B cell (primary cell): ENCODE results near the gene SREBF1. TPM values are rescaled to one million over a fixed set of nuclear protein-coding genes. Genes with fewer than 3 reads are reported as not detected.
A peak's percentile ranks its signal among the peaks of the same experiment; 100 is the strongest.

Experiments used
- ATAC-seq: fragments of 200-7000 bp; cut with Tn5 transposase; one replicate; pipeline ENCODE4 v1.10.0; 2021; ENCODE audit warnings: low read depth, mild to moderate bottlenecking, moderate number of reproducible peaks, moderate library complexity
- CTCF ChIA-PET: fragments of 350-600 bp; sonication (Branson Sonifier 250); formaldehyde crosslinking; loops from one replicate; lab custom pipeline; 2021; ENCODE audit warnings: antibody characterized with exemption, inconsistent platforms; lab: Charles Lee
- POLR2A ChIA-PET: fragments of 350-600 bp; sonication (Branson Sonifier 250); formaldehyde crosslinking; loops from one replicate; lab custom pipeline; 2021; ENCODE audit warnings: antibody characterized with exemption; lab: Charles Lee
- DNase-seq: peaks from one replicate; pipeline ENCODE4 v3.0.0; 2013
- H2AFZ ChIP-seq: 2 replicates; pipeline ENCODE4 v1.6.1; 2012; ENCODE audit warnings: mild to moderate bottlenecking, low read depth, low read length; ENCODE audit not compliant: insufficient read depth, poor library complexity, severe bottlenecking
- H3K27ac ChIP-seq, 2 donors: 1 replicate in 1 of 2; 2 replicates in 1 of 2; pipeline ENCODE4 v1.5.1; 2012 to 2013; ENCODE audit warnings: low read length in 2 of 2, mild to moderate bottlenecking in 2 of 2, moderate library complexity in 1 of 2
- H3K27me3 ChIP-seq, 4 experiments: fragments of 200-600 bp in 1 of 4; sonication (generic) in 1 of 4; replicated peaks in 1 of 4; 1 replicate in 2 of 4; 2 replicates in 2 of 4; pipeline versions ENCODE4 v1.6.1 to v1.7.0; 2013 to 2016; ENCODE audit warnings: low read length in 3 of 4, mild to moderate bottlenecking in 2 of 4, mixed read lengths in 1 of 4, moderate library complexity in 1 of 4; ENCODE audit not compliant: insufficient read depth in 4 of 4, control insufficient read depth in 3 of 4; ENCODE audit errors: control extremely low read depth in 1 of 4
- H3K36me3 ChIP-seq, 2 experiments: replicated peaks in 1 of 2; 1 replicate in 1 of 2; 2 replicates in 1 of 2; pipeline versions ENCODE4 v1.6.1 to v1.7.1; 2013; ENCODE audit warnings: low read length in 1 of 2; ENCODE audit not compliant: insufficient read depth in 2 of 2, control insufficient read depth in 1 of 2; ENCODE audit errors: control extremely low read depth in 1 of 2, extremely low read depth in 1 of 2
- H3K4me1 ChIP-seq, 2 donors: fragments of 200-600 bp in 1 of 2; sonication (generic) in 1 of 2; 1 replicate in 1 of 2; 2 replicates in 1 of 2; pipeline versions ENCODE4 v1.5.1 to v1.6.1; 2013 to 2017; ENCODE audit warnings: low read length in 2 of 2; ENCODE audit not compliant: control insufficient read depth in 2 of 2, insufficient read depth in 2 of 2
- H3K4me2 ChIP-seq: replicated peaks from 2 replicates; pipeline ENCODE3; 2012; ENCODE audit warnings: mild to moderate bottlenecking, low read depth, low read length; ENCODE audit not compliant: poor library complexity, severe bottlenecking
- H3K4me3 ChIP-seq, 5 experiments: fragments of 200-600 bp in 1 of 5; sonication (generic) in 1 of 5; 1 replicate in 3 of 5; 2 replicates in 2 of 5; pipeline versions ENCODE4 v1.5.1 to v1.7.0; 2011 to 2016; ENCODE audit warnings: low read length in 4 of 5, mild to moderate bottlenecking in 4 of 5, low read depth in 2 of 5, control low read depth in 1 of 5, moderate library complexity in 1 of 5; ENCODE audit not compliant: insufficient read depth in 1 of 5; ENCODE audit errors: control extremely low read depth in 1 of 5, extremely low read depth in 1 of 5
- H3K79me2 ChIP-seq: fragments of 200-600 bp; sonication (generic); one replicate; pipeline ENCODE4 v1.6.0; 2016; ENCODE audit warnings: low read length; ENCODE audit not compliant: control insufficient read depth, insufficient read depth
- H3K9ac ChIP-seq: fragments of 200-600 bp; sonication (generic); 2 replicates; pipeline ENCODE4 v1.6.1; 2017; ENCODE audit warnings: mild to moderate bottlenecking, low read length, moderate library complexity
- H3K9me3 ChIP-seq, 3 donors: one replicate each; pipeline versions ENCODE4 v1.6.1 to v1.7.1; 2013; ENCODE audit warnings: low read length in 2 of 3; ENCODE audit not compliant: control insufficient read depth in 2 of 3, insufficient read depth in 1 of 3; ENCODE audit errors: control extremely low read depth in 1 of 3
- H4K20me1 ChIP-seq: 2 replicates; pipeline ENCODE4 v1.6.0; 2012; ENCODE audit warnings: mild to moderate bottlenecking, low read length; ENCODE audit not compliant: insufficient read depth, control insufficient read depth, poor library complexity, severe bottlenecking
- H3K27ac Mint-ChIP-seq: one replicate; pipeline ENCODE4 v1.8.0; 2021; ENCODE audit warnings: mixed read lengths
- H3K27me3 Mint-ChIP-seq: one replicate; pipeline ENCODE4 v1.8.0; 2021; ENCODE audit warnings: mixed read lengths
- H3K4me1 Mint-ChIP-seq: one replicate; pipeline ENCODE4 v1.8.0; 2021; ENCODE audit warnings: mixed read lengths
- H3K4me3 Mint-ChIP-seq: one replicate; pipeline ENCODE4 v1.8.0; 2021; ENCODE audit warnings: mixed read lengths
- H3K9me3 Mint-ChIP-seq: one replicate; pipeline ENCODE4 v1.8.0; 2022; ENCODE audit warnings: mixed read lengths; ENCODE audit not compliant: insufficient read depth
- CTCF ChIP-seq: fragments of 200-600 bp; IDR thresholded peaks from one replicate; pipeline ENCODE4 v1.8.0; 2022; ENCODE audit warnings: antibody characterized with exemption, mild to moderate bottlenecking
- EZH2 ChIP-seq: IDR thresholded peaks from 2 replicates; pipeline ENCODE4 v1.6.1; 2012; ENCODE audit warnings: borderline replicate concordance, low read depth, mild to moderate bottlenecking, moderate library complexity, low read length; ENCODE audit not compliant: insufficient read depth, poor library complexity, severe bottlenecking
- WGBS: methylation state at CpG from one replicate; pipeline ENCODE4 v1.1.5; 2013; ENCODE audit warnings: missing lambda C conversion rate; ENCODE audit not compliant: insufficient coverage; 5-methylcytosine and 5-hydroxymethylcytosine counted together
- intact Hi-C: fragments of 100-400 bp; cut with micrococcal nuclease; formaldehyde crosslinking; loops from one replicate; pipeline ENCODE4 v1.10.0; 2022
- polyA plus RNA-seq: library from polyadenylated mRNA; depleted of rRNA; stranded (reverse); fragments of >200 nt; gene quantifications from 2 replicates; pipeline ENCODE4 v1.2.3, GENCODE V29; 2012
- total RNA-seq, 2 donors: library from RNA; stranded (reverse); fragments of 120-200 nt in 1 of 2; gene quantifications; 1 replicate in 1 of 2; 2 replicates in 1 of 2; pipeline versions ENCODE4 v1.2.3 to v1.2.4, GENCODE V29; 2013 to 2022

Gene SREBF1
- total and polyA plus RNA-seq, 2 donors (not counting 1 experiment from before 2014, with no cell fraction given), result 21.6 to 34.9 TPM

- H3K4me3 ChIP-seq, result peak overlapping the region; percentile 35 to 82 (median 56)
- peak overlapping the region; percentile 86 for H3K4me3 Mint-ChIP-seq
- H3K4me1 ChIP-seq, result peaks cover 28 to 41% of the 10 kb centered on the region in 2 donors
- peaks cover 0 to 20% of the 10 kb centered on the region in 2 experiments for H3K36me3 ChIP-seq
- TF ChIP-seq EZH2, result no peak
- TF ChIP-seq CTCF, result no peak
- no peaks in the 10 kb centered on the region for H3K9me3 ChIP-seq
- H3K9ac ChIP-seq, result peak overlapping the region; percentile 70
- peak overlapping the region; percentile 30 for H2AFZ ChIP-seq
- H3K27ac ChIP-seq, result peak overlapping the region; percentile 16 to 56
- no peaks in the 10 kb centered on the region for H3K27me3 Mint-ChIP-seq
- peak overlapping the region; percentile 96 for H3K4me2 ChIP-seq
- POLR2A ChIA-PET, result interaction anchor here (1.0 kb wide), 1 partner anchor 13 kb away, joined by 3 read pairs; the partner anchor contains the start of gene SREBF1
- no peaks in the 10 kb centered on the region for H3K27me3 ChIP-seq
- H3K27ac Mint-ChIP-seq, result peak overlapping the region; percentile 67
- peaks cover 47% of the 10 kb centered on the region for H3K79me2 ChIP-seq
- peak; percentile 93 for ATAC-seq
- CTCF ChIA-PET, result interaction anchor here (3.1 kb wide), 1 partner anchor 12 kb away, joined by 13 read pairs; no protein-coding TSS in a partner anchor
- peaks cover 52% of the 10 kb centered on the region for H3K4me1 Mint-ChIP-seq
- peak; percentile 86 for DNase-seq
- intact Hi-C loops, result loop anchor here (1.0 kb wide), 4 partner anchors 13 to 149 kb away; partner anchors contain the start of genes DRC3, SREBF1 and TOM1L2
- WGBS, result under 1% methylated on average over 64 of the region's 69 CpGs
- no peaks in the 10 kb centered on the region for H3K9me3 Mint-ChIP-seq
- peaks cover 87% of the 10 kb centered on the region for H4K20me1 ChIP-seq
These were observed 13.2 kb downstream of the SREBF1 start for GRCh38 chr17:17823433-17824118.

GRCh38 chr17:17822616-17823015, 14.2 kb downstream of the SREBF1 start:
- H3K27ac Mint-ChIP-seq, result no peak overlapping the region
- Histone ChIP-seq H3K9ac (no peak overlapping the region), H3K9me3 (no peaks in the 10 kb centered on the region), H3K36me3 (peaks cover 0 to 21% of the 10 kb centered on the region in 2 experiments), H3K4me3 (no peak overlapping the region), H4K20me1 (peaks cover 78% of the 10 kb centered on the region), H3K27ac (no peak overlapping the region), H3K4me2 (peak overlapping the region; percentile 96), H3K4me1 (peaks cover 28 to 41% of the 10 kb centered on the region in 2 donors), H3K27me3 (no peaks in the 10 kb centered on the region), H2AFZ (no peak overlapping the region), H3K79me2 (peaks cover 41% of the 10 kb centered on the region)
- ChIA-PET POLR2A (no interaction called here), CTCF (interaction anchor here (1.1 to 3.0 kb wide), 2 partner anchors 10 to 14 kb away, joined by 3 to 19 read pairs; no protein-coding TSS in a partner anchor)
- WGBS, result 74% methylated on average over 3 of the region's 3 CpGs
- TF ChIP-seq CTCF (no peak), EZH2 (no peak)
- DNase-seq (no peak), ATAC-seq (no peak)
- H3K9me3 Mint-ChIP-seq, result no peaks in the 10 kb centered on the region
- intact Hi-C loops, result loop anchor here (1.0 kb wide), 4 partner anchors 14 to 150 kb away; partner anchors contain the start of genes DRC3, SREBF1 and TOM1L2
- H3K4me3 Mint-ChIP-seq, result peak overlapping the region; percentile 70
- no peaks in the 10 kb centered on the region for H3K27me3 Mint-ChIP-seq
- H3K4me1 Mint-ChIP-seq, result peaks cover 50% of the 10 kb centered on the region
